MCF 10A (cell line): Measurements from ENCODE around the gene SRRT. TPM values are rescaled to one million over a fixed set of nuclear protein-coding genes. Genes with fewer than 3 reads are reported as not detected.
A peak's percentile ranks its signal among the peaks of the same experiment; 100 is the strongest.

ENCODE experiments used
- BruUV-seq: library from RNA; stranded (reverse); fragments of 400-500 nt; replicated peaks from 2 replicates; lab custom pipeline; 2021; lab: Mats Ljungman, UMichigan
- CTCF ChIA-PET: fragments of 300-600 bp; sonication (Branson Sonifier 250); formaldehyde crosslinking; extraction: SDS; loops from one replicate; lab custom pipeline; 2021; ENCODE audit warnings: antibody characterized with exemption, inconsistent platforms; lab: Yijun Ruan, JAX
- POLR2A ChIA-PET: fragments of 300-600, 350-650 bp; sonication (Branson Sonifier 250); formaldehyde crosslinking; extraction: SDS; loops from one replicate; lab custom pipeline; 2020; ENCODE audit warnings: antibody characterized with exemption, inconsistent platforms; lab: Yijun Ruan, JAX
- DNase-seq: peaks from one replicate; pipeline ENCODE4 v3.0.0-alpha.2; 2018; ENCODE audit not compliant: unreplicated experiment
- H3K27ac Mint-ChIP-seq: one replicate; pipeline ENCODE4 v1.8.0; 2022; ENCODE audit warnings: mild to moderate bottlenecking, low read depth, mixed read lengths; ENCODE audit not compliant: unreplicated experiment
- H3K27me3 Mint-ChIP-seq: one replicate; pipeline ENCODE4 v1.8.0; 2022; ENCODE audit warnings: mixed read lengths; ENCODE audit not compliant: insufficient read depth, unreplicated experiment
- H3K36me3 Mint-ChIP-seq: one replicate; pipeline ENCODE4 v1.8.0; 2022; ENCODE audit warnings: mild to moderate bottlenecking, moderate library complexity, mixed read lengths; ENCODE audit not compliant: insufficient read depth, unreplicated experiment
- H3K4me1 Mint-ChIP-seq: one replicate; pipeline ENCODE4 v1.8.0; 2022; ENCODE audit warnings: mixed read lengths; ENCODE audit not compliant: insufficient read depth, unreplicated experiment
- H3K4me3 Mint-ChIP-seq: one replicate; pipeline ENCODE4 v1.8.0; 2022; ENCODE audit warnings: mild to moderate bottlenecking, moderate library complexity, mixed read lengths; ENCODE audit not compliant: unreplicated experiment
- H3K9me3 Mint-ChIP-seq: one replicate; pipeline ENCODE4 v1.8.0; 2022; ENCODE audit warnings: mixed read lengths; ENCODE audit not compliant: unreplicated experiment
- intact Hi-C: fragments of 100-400 bp; cut with micrococcal nuclease; formaldehyde crosslinking; loops from 2 replicates; pipeline ENCODE4 v1.14.1; 2022
- total RNA-seq: library from RNA; stranded (reverse); gene quantifications from 2 replicates; pipeline ENCODE4 v1.2.3, GENCODE V29; 2022
- TF ChIP-seq, protein P1 (sequence below): fragments of 200-600 bp; IDR thresholded peaks from one replicate; pipeline ENCODE4 v1.8.0; 2022; ENCODE audit warnings: antibody characterized with exemption, mild to moderate bottlenecking; ENCODE audit not compliant: unreplicated experiment

SRRT gene
- total RNA-seq, 1 experiment from 2014 or later = 111 TPM

DNA sequence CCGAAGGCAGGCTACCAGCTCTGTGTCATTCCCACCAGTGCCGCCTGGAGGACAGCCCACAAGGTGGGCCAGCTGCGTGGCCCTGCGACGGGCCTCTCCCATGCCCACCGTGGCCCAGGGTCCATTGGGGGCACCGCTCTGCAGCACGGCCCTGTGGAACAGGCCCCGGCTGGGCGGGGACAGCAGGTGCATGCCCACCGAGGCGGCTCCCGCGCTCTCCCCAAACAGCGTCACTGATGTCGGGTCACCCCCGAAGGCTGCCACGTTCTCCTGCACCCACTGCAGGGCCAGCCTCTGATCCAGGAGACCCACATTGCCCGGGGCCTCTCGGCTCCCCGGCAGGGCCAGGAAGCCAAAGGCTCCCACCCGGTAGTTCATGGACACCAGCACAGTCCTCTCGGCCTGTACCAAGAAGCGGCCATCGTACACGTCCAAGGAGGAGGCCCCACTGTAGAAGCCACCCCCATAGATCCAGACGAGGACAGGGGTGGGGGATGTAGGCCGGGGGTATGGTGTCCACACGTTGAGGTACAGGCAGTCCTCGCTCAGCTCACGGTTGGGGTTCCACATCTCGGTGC is 18.5 kb downstream of the SRRT start:
- intact Hi-C loops = no loop called here
- POLR2A ChIA-PET = no interaction called here
- Mint-ChIP-seq H3K9me3 (no peaks in the 10 kb centered on the region), H3K27me3 (peaks cover 24% of the 10 kb centered on the region), H3K27ac (no peak overlapping the region), H3K4me1 (peaks cover 25% of the 10 kb centered on the region), H3K36me3 (no peaks in the 10 kb centered on the region), H3K4me3 (no peak overlapping the region)
- BruUV-seq = no TSS peak
- DNase-seq = no peak
- TF ChIP-seq, protein P1, sequence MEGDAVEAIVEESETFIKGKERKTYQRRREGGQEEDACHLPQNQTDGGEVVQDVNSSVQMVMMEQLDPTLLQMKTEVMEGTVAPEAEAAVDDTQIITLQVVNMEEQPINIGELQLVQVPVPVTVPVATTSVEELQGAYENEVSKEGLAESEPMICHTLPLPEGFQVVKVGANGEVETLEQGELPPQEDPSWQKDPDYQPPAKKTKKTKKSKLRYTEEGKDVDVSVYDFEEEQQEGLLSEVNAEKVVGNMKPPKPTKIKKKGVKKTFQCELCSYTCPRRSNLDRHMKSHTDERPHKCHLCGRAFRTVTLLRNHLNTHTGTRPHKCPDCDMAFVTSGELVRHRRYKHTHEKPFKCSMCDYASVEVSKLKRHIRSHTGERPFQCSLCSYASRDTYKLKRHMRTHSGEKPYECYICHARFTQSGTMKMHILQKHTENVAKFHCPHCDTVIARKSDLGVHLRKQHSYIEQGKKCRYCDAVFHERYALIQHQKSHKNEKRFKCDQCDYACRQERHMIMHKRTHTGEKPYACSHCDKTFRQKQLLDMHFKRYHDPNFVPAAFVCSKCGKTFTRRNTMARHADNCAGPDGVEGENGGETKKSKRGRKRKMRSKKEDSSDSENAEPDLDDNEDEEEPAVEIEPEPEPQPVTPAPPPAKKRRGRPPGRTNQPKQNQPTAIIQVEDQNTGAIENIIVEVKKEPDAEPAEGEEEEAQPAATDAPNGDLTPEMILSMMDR = no peak
- CTCF ChIA-PET = interaction anchor here (0.5 to 3.9 kb wide), 12 partner anchors 9 to 459 kb away, joined by 3 to 47 read pairs (median 3); no protein-coding TSS in a partner anchor

DNA sequence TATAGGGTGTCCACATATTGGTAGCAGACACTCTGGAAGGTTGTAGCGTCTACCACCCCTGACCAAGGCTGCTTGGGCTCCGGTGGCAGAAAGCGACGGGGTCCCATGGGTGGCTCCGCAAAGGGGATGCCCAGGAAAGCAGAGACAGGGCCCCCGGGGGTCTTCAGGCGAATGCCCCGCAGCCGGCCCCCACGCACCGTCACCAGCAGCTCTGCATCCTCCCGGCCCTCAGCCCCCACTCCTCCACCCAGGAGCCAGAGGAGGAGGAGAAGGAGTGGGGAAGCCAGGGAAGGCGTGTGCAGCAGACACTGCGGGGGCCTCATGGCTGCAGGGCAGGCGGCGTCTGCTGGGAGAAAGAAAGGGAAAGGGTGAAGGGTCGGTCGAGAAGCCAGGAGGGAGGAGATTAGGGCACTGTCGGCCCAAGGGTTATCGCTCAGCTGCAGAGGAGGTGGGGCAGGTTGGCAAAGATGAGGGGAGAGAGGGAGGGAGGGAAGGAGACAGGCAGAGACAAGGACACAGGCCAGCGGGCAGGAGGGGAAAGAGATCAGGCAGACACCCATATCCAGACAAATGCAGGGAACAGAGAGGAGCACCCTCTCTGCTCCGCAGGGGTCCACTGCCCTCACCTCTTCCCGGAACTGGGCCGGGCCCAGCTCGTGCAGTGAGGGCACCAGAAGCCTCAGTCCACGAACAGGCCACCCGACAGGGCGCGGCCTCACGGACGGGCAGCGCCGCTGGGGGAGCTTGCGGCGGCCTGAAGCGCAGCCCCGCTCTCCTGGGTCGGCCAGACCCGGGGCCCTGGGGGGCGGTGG is 19.2 kb downstream of the SRRT start:
- Mint-ChIP-seq H3K9me3 (no peaks in the 10 kb centered on the region), H3K4me1 (peaks cover 22% of the 10 kb centered on the region), H3K27me3 (peaks cover 26% of the 10 kb centered on the region), H3K27ac (no peak overlapping the region), H3K4me3 (no peak overlapping the region), H3K36me3 (no peaks in the 10 kb centered on the region)
- TF ChIP-seq, protein P1 = no peak
- no TSS peak for BruUV-seq
- DNase-seq = no peak
- intact Hi-C loops = loop anchor here (2.0 kb wide), 1 partner anchor 389 kb away; no protein-coding TSS in a partner anchor
- CTCF ChIA-PET = interaction anchor here (0.5 to 3.9 kb wide), 17 partner anchors 8 to 459 kb away, joined by 3 to 47 read pairs (median 3); partner anchors contain the start of gene FIS1
- POLR2A ChIA-PET = interaction anchor here (1.6 kb wide), 1 partner anchor 166 kb away, joined by 4 read pairs; no protein-coding TSS in a partner anchor

- BruUV-seq = no TSS peak
Observed at GRCh38 chr7:100894860-100895700, 20.2 kb downstream of the SRRT start.

More at GRCh38 chr7:100894860-100895700, 20.2 kb downstream of the SRRT start:
- H3K27ac Mint-ChIP-seq = no peak overlapping the region
- intact Hi-C loops = loop anchor here (2.0 kb wide), 1 partner anchor 388 kb away; no protein-coding TSS in a partner anchor
- H3K4me3 Mint-ChIP-seq = peak overlapping the region; percentile 33
- CTCF ChIA-PET = interaction anchor here (0.5 to 3.9 kb wide), 12 partner anchors 10 to 350 kb away, joined by 3 to 47 read pairs (median 4); partner anchors contain the start of gene FIS1
- no peak for DNase-seq
- POLR2A ChIA-PET = interaction anchor here (0.6 to 1.6 kb wide), 3 partner anchors 165 to 390 kb away, joined by 3 to 4 read pairs (median 3); no protein-coding TSS in a partner anchor
- TF ChIP-seq, protein P1 = peak; percentile 96
- peaks cover 26% of the 10 kb centered on the region for H3K27me3 Mint-ChIP-seq
- no peaks in the 10 kb centered on the region for H3K9me3 Mint-ChIP-seq
- peaks cover 21% of the 10 kb centered on the region for H3K4me1 Mint-ChIP-seq
- H3K36me3 Mint-ChIP-seq = no peaks in the 10 kb centered on the region
